Measurements from ENCODE around the gene STUM.
"Not testable (repeated sequence)": the region's sequence is repeated elsewhere in the genome, so short reads cannot be mapped to it uniquely, and the experiment has no call there.

STUM gene, protein sequence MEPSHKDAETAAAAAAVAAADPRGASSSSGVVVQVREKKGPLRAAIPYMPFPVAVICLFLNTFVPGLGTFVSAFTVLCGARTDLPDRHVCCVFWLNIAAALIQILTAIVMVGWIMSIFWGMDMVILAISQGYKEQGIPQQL

DNA sequence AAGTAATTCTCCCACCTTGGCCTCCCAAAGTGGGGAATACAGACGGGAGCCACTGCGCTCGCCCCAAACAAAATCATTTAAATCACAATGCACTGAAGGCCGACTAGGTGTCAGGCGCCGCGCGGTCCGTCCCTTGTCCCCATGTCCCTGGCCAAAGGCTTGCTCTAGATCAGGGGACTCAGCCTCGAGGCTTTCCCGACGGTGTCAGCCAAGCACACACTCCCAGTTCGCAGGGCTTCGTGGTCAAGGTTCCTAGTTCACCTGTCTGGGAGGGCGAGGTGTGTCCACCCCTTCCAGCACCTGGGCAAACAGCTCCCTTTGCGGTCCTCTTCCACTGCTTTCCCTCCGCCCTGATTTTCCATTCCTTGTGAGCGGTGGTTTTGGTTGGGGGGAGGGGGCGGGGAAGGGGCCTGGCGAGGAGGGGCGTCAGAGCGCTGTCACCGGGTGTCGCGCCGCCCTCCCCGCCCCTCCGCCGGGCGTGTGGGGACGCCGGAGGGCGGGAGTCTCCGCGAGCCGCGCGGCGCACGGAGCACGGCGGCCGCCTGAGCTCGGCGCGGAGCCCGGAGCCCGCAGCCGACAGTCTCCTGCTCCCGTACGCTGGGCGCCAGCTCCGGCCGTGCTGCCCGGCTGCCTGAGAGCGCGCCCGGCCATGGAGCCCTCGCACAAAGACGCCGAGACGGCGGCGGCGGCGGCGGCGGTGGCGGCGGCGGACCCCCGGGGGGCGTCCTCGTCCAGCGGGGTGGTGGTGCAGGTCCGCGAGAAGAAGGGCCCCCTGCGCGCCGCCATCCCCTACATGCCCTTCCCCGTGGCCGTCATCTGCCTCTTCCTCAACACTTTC lies at the start of gene STUM:
Gene STUM, plus strand, starts transcription at position 509 of the 838 bp plus-strand sequence. Its CDS starts 141 bp downstream, at position 650.
- Histone ChIP-seq H2AFZ (ENCODE audit: low read depth, low read length) (no peak within 1 kb of the TSS), H3K9ac (ENCODE audit: low read depth, low read length) (no peak within 1 kb of the TSS), H3K4me2 (ENCODE audit: insufficient read depth, low read length) (no peak within 1 kb of the TSS)

DNA sequence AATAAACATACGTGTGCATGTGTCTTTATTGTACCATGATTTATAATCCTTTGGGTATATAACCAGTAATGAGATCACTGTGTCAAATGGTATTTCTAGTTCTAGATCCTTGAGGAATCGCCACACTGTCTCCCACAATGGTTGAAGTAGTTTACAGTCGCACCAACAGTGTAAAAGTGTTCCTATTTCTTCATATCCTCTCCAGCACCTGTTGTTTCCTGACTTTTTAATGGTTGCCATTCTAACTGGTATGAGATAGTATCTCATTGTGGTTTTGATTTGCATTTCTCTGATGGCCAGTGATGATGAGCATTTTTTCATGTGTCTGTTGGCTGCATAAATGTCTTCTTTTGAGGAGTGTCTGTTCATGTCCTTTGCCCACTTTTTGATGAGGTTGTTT lies 48.9 kb upstream of the STUM start:
- not testable (repeated sequence) for H3K36me3 ChIP-seq (ENCODE audit: insufficient read depth, low read length); H3K79me2 ChIP-seq (ENCODE audit: insufficient read depth, low read length); H3K4me1 ChIP-seq (ENCODE audit: insufficient read depth, low read length); H4K20me1 ChIP-seq (ENCODE audit: insufficient read depth, low read length); H3K9me3 ChIP-seq (ENCODE audit: insufficient read depth, low read length, severe bottlenecking); H3K4me3 ChIP-seq (ENCODE audit: low read depth in 1 of 2, low read length in 2 of 2); H3K4me2 ChIP-seq (ENCODE audit: insufficient read depth, low read length); H3K27me3 ChIP-seq (ENCODE audit: insufficient read depth, low read length, poor library complexity); H3K9ac ChIP-seq (ENCODE audit: low read depth, low read length); H2AFZ ChIP-seq (ENCODE audit: low read depth, low read length); ATAC-seq (ENCODE audit: insufficient read depth, low read depth); DNase-seq; H3K27ac ChIP-seq (ENCODE audit: low read length)

More for the DNA sequence above, at the start of gene STUM:
- Histone ChIP-seq H3K27me3 (ENCODE audit: insufficient read depth, low read length, poor library complexity) (peaks cover 12% of the 10 kb centered on the region), H4K20me1 (ENCODE audit: insufficient read depth, low read length) (no peaks in the 10 kb centered on the region), H3K27ac (ENCODE audit: low read length) (no peak within 1 kb of the TSS), H3K36me3 (ENCODE audit: insufficient read depth, low read length) (no peaks in the 10 kb centered on the region), H3K79me2 (ENCODE audit: insufficient read depth, low read length) (no peaks in the 10 kb centered on the region), H3K4me3 (ENCODE audit: low read depth in 1 of 2, low read length in 2 of 2) (no peak within 1 kb of the TSS), H3K9me3 (ENCODE audit: insufficient read depth, low read length, severe bottlenecking) (no peaks in the 10 kb centered on the region), H3K4me1 (ENCODE audit: insufficient read depth, low read length) (no peaks in the 10 kb centered on the region)
- ATAC-seq (ENCODE audit: insufficient read depth, low read depth) (no peak), DNase-seq (no peak)
- TF ChIP-seq, protein P1, sequence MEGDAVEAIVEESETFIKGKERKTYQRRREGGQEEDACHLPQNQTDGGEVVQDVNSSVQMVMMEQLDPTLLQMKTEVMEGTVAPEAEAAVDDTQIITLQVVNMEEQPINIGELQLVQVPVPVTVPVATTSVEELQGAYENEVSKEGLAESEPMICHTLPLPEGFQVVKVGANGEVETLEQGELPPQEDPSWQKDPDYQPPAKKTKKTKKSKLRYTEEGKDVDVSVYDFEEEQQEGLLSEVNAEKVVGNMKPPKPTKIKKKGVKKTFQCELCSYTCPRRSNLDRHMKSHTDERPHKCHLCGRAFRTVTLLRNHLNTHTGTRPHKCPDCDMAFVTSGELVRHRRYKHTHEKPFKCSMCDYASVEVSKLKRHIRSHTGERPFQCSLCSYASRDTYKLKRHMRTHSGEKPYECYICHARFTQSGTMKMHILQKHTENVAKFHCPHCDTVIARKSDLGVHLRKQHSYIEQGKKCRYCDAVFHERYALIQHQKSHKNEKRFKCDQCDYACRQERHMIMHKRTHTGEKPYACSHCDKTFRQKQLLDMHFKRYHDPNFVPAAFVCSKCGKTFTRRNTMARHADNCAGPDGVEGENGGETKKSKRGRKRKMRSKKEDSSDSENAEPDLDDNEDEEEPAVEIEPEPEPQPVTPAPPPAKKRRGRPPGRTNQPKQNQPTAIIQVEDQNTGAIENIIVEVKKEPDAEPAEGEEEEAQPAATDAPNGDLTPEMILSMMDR (IDR thresholded peaks at IDR 0.05; ENCODE audit: borderline replicate concordance, extremely low read depth, low read length, poor library complexity, severe bottlenecking), result no peak
- no peak for TF ChIP-seq EZH2 (IDR thresholded peaks at IDR 0.05; ENCODE audit: borderline replicate concordance, low read depth, low read length, severe bottlenecking)

DNA sequence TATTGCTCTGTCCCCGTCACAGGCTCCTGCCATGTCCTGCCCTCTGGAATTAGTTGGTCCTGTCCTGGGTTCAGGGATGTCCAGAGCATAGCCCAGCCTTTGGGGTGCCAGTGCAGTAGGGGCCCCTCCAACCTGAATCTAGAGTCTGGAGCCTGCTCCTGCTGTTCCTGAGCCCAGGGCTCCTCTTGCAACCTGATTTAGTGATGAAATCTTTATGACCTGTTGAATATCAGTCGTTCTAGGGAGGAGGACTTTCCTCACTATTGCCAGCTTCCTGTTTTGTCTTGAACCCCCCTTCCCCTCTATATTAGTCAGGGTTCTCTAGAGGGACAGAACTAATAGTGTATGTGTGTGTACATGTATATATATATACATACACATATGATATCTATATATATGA lies 42.5 kb upstream of the STUM start:
- Histone ChIP-seq H3K9ac (ENCODE audit: low read depth, low read length) (no peak overlapping the region), H3K4me2 (ENCODE audit: insufficient read depth, low read length) (no peak overlapping the region), H4K20me1 (ENCODE audit: insufficient read depth, low read length) (no peaks in the 10 kb centered on the region), H3K4me1 (ENCODE audit: insufficient read depth, low read length) (no peaks in the 10 kb centered on the region), H3K4me3 (ENCODE audit: low read depth in 1 of 2, low read length in 2 of 2) (no peak overlapping the region), H3K79me2 (ENCODE audit: insufficient read depth, low read length) (no peaks in the 10 kb centered on the region), H3K9me3 (ENCODE audit: insufficient read depth, low read length, severe bottlenecking) (no peaks in the 10 kb centered on the region), H3K36me3 (ENCODE audit: insufficient read depth, low read length) (no peaks in the 10 kb centered on the region), H3K27ac (ENCODE audit: low read length) (no peak overlapping the region), H3K27me3 (ENCODE audit: insufficient read depth, low read length, poor library complexity) (peaks cover 13% of the 10 kb centered on the region), H2AFZ (ENCODE audit: low read depth, low read length) (no peak overlapping the region)
- ATAC-seq (ENCODE audit: insufficient read depth, low read depth), result no peak
- no peak for DNase-seq
- TF ChIP-seq, protein P1 (IDR thresholded peaks at IDR 0.05; ENCODE audit: borderline replicate concordance, extremely low read depth, low read length, poor library complexity, severe bottlenecking), result no peak
- TF ChIP-seq EZH2 (IDR thresholded peaks at IDR 0.05; ENCODE audit: borderline replicate concordance, low read depth, low read length, severe bottlenecking), result no peak

DNA sequence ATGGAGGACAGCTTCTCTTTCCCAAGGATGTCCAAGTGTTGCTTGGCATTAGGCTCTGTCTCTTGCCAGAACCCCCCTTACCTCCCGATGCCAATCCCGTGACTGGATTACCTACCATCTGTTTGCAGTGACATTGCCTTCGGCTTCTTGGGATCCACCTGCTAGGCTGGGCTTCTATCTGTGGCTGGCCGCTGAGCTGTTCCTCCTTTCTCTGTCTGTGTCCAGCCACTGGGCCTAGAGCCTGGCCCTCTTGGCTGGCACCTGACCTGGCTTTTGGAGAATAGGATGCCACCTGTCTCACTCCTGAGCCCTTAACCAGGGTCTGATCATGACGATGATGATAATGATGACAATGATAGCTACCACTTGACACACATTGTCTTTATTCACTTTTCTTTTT lies 41.6 kb upstream of the STUM start:
- Histone ChIP-seq H4K20me1 (ENCODE audit: insufficient read depth, low read length) (no peaks in the 10 kb centered on the region), H3K79me2 (ENCODE audit: insufficient read depth, low read length) (no peaks in the 10 kb centered on the region), H3K27me3 (ENCODE audit: insufficient read depth, low read length, poor library complexity) (peaks cover 13% of the 10 kb centered on the region), H3K27ac (ENCODE audit: low read length) (no peak overlapping the region), H3K9ac (ENCODE audit: low read depth, low read length) (no peak overlapping the region), H3K9me3 (ENCODE audit: insufficient read depth, low read length, severe bottlenecking) (no peaks in the 10 kb centered on the region), H3K36me3 (ENCODE audit: insufficient read depth, low read length) (no peaks in the 10 kb centered on the region), H3K4me3 (ENCODE audit: low read depth in 1 of 2, low read length in 2 of 2) (no peak overlapping the region), H3K4me1 (ENCODE audit: insufficient read depth, low read length) (no peaks in the 10 kb centered on the region), H3K4me2 (ENCODE audit: insufficient read depth, low read length) (no peak overlapping the region), H2AFZ (ENCODE audit: low read depth, low read length) (no peak overlapping the region)
- ATAC-seq (ENCODE audit: insufficient read depth, low read depth) (no peak), DNase-seq (no peak)
- TF ChIP-seq, protein P1 (IDR thresholded peaks at IDR 0.05; ENCODE audit: borderline replicate concordance, extremely low read depth, low read length, poor library complexity, severe bottlenecking), result no peak
- TF ChIP-seq EZH2 (IDR thresholded peaks at IDR 0.05; ENCODE audit: borderline replicate concordance, low read depth, low read length, severe bottlenecking), result no peak

Measured in DND-41 (cell line).